SK-N-SH (cell line): ENCODE measurements around the gene RBM20. TPM values are rescaled to one million over a fixed set of nuclear protein-coding genes. Genes with fewer than 3 reads are reported as not detected.

ENCODE experiments used
- CTCF ChIA-PET: fragments of 300-600, 350-600 bp; formaldehyde crosslinking; extraction: SDS; loops from one replicate; lab custom pipeline; 2021; lab: Yijun Ruan, JAX
- POLR2A ChIA-PET: fragments of 350-600 bp; sonication (Branson Sonifier 250); formaldehyde crosslinking; extraction: SDS; loops from one replicate; lab custom pipeline; 2020; ENCODE audit warnings: antibody characterized with exemption, inconsistent platforms; lab: Yijun Ruan, JAX
- DNase-seq: peaks from one replicate; pipeline ENCODE4 v3.0.0; 2012
- H2AFZ ChIP-seq: fragments of 200-600 bp; sonication (generic); 2 replicates; pipeline ENCODE4 v1.8.1; 2016; ENCODE audit warnings: antibody characterized with exemption, mild to moderate bottlenecking, low read depth
- H3F3A ChIP-seq: fragments of 200-600 bp; sonication (generic); replicated peaks from 2 replicates; pipeline ENCODE3; 2016; ENCODE audit warnings: antibody characterized with exemption, mild to moderate bottlenecking; ENCODE audit not compliant: insufficient read depth
- H3K27ac ChIP-seq, 2 experiments: fragments of 200-500 bp in 1 of 2; fragments of 200-600 bp in 1 of 2; sonication (Bioruptor generic) in 1 of 2; sonication (generic), shearing (Covaris generic) in 1 of 2; 2 replicates each; pipeline versions ENCODE4 v1.5.1 to v1.6.1; 2014 to 2016; ENCODE audit warnings: low read depth in 2 of 2, inconsistent platforms in 1 of 2, low read length in 1 of 2, mild to moderate bottlenecking in 1 of 2, mixed read lengths in 1 of 2
- H3K27me3 ChIP-seq: fragments of 200-600 bp; sonication (generic), shearing (Covaris generic); 2 replicates; pipeline ENCODE4 v1.6.1; 2016; ENCODE audit warnings: mixed run types; ENCODE audit not compliant: insufficient read depth
- H3K36me3 ChIP-seq, 2 experiments: fragments of 200-500 bp in 1 of 2; fragments of 200-600 bp in 1 of 2; sonication (Bioruptor generic) in 1 of 2; sonication (generic) in 1 of 2; replicated peaks in 1 of 2; 2 replicates each; pipeline versions ENCODE3 to v1.5.1; 2014 to 2016; ENCODE audit warnings: low read length in 1 of 2, mild to moderate bottlenecking in 1 of 2; ENCODE audit not compliant: insufficient read depth in 2 of 2, control insufficient read depth in 1 of 2
- H3K4me1 ChIP-seq, 2 experiments: fragments of 200-500 bp in 1 of 2; fragments of 200-600 bp in 1 of 2; sonication (Bioruptor generic) in 1 of 2; sonication (generic), shearing (Covaris generic) in 1 of 2; 2 replicates each; pipeline versions ENCODE4 v1.5.1 to v1.6.1; 2014 to 2016; ENCODE audit warnings: low read depth in 1 of 2, low read length in 1 of 2, mixed run types in 1 of 2; ENCODE audit not compliant: insufficient read depth in 2 of 2, control insufficient read depth in 1 of 2
- H3K4me2 ChIP-seq: fragments of 200-600 bp; sonication (generic), shearing (Covaris generic); 2 replicates; pipeline ENCODE4 v1.6.1; 2017; ENCODE audit warnings: mixed run types
- H3K4me3 ChIP-seq, 2 experiments: fragments of 200-500 bp in 1 of 2; fragments of 200-600 bp in 1 of 2; sonication (Bioruptor generic) in 1 of 2; sonication (generic), shearing (Covaris generic) in 1 of 2; 2 replicates each; pipeline versions ENCODE4 v1.5.1 to v1.8.1; 2014 to 2016; ENCODE audit warnings: low read depth in 2 of 2, inconsistent platforms in 1 of 2, low read length in 1 of 2, mild to moderate bottlenecking in 1 of 2, mixed read lengths in 1 of 2, moderate library complexity in 1 of 2
- H3K79me2 ChIP-seq: fragments of 200-600 bp; sonication (generic); 2 replicates; pipeline ENCODE4 v1.8.1; 2017; ENCODE audit warnings: mild to moderate bottlenecking; ENCODE audit not compliant: insufficient read depth
- H3K9ac ChIP-seq: fragments of 200-600 bp; sonication (generic); 2 replicates; pipeline ENCODE4 v1.6.1; 2017; ENCODE audit warnings: mixed run types
- H3K9me2 ChIP-seq: fragments of 200-600 bp; sonication (generic); 2 replicates; pipeline ENCODE4 v1.6.1; 2017; ENCODE audit warnings: mixed run types
- H3K9me3 ChIP-seq: fragments of 200-600 bp; sonication (generic); 2 replicates; pipeline ENCODE4 v1.6.1; 2017; ENCODE audit warnings: mixed run types, mild to moderate bottlenecking, moderate library complexity
- H4K20me1 ChIP-seq: fragments of 200-600 bp; sonication (generic); 2 replicates; pipeline ENCODE4 v1.6.1; 2017; ENCODE audit warnings: mild to moderate bottlenecking, mixed run types; ENCODE audit not compliant: insufficient read depth
- ELF1 ChIP-seq: IDR thresholded peaks from 2 replicates; pipeline ENCODE4 v1.4.0; 2012
- EP300 ChIP-seq, 2 experiments: IDR thresholded peaks; 2 replicates each; pipeline versions ENCODE4 v1.4.0 to v1.6.1; 2012; ENCODE audit warnings: borderline replicate concordance in 1 of 2, low read depth in 1 of 2, low read length in 1 of 2
- FOSL2 ChIP-seq: IDR thresholded peaks from 2 replicates; pipeline ENCODE4 v1.4.0; 2012; ENCODE audit warnings: low read depth, mild to moderate bottlenecking, moderate library complexity, borderline replicate concordance
- FOXM1 ChIP-seq: IDR thresholded peaks from 2 replicates; pipeline ENCODE4 v1.4.0; 2012; ENCODE audit warnings: low read depth, mild to moderate bottlenecking
- JUND ChIP-seq: IDR thresholded peaks from 2 replicates; pipeline ENCODE4 v1.4.0; 2012
- MXI1 ChIP-seq: IDR thresholded peaks from 2 replicates; pipeline ENCODE4 v1.6.1; 2012; ENCODE audit warnings: mild to moderate bottlenecking, low read depth, low read length, improper control_type of control experiment
- NRF1 ChIP-seq: IDR thresholded peaks from 2 replicates; pipeline ENCODE4 v1.6.1; 2012; ENCODE audit warnings: low read depth, mild to moderate bottlenecking, low read length
- RAD21 ChIP-seq: IDR thresholded peaks from 2 replicates; pipeline ENCODE4 v1.6.1; 2012; ENCODE audit warnings: mild to moderate bottlenecking, low read length
- RXRA ChIP-seq: IDR thresholded peaks from 2 replicates; pipeline ENCODE4 v1.4.0; 2012; ENCODE audit warnings: low read depth, mild to moderate bottlenecking, borderline replicate concordance
- SIN3A ChIP-seq: IDR thresholded peaks from 2 replicates; pipeline ENCODE4 v1.6.1; 2012; ENCODE audit warnings: low read depth, mild to moderate bottlenecking, low read length, moderate library complexity, borderline replicate concordance
- SMC3 ChIP-seq: IDR thresholded peaks from 2 replicates; pipeline ENCODE4 v1.6.1; 2012; ENCODE audit warnings: low read depth, low read length, improper control_type of control experiment
- TAF1 ChIP-seq: IDR thresholded peaks from 2 replicates; pipeline ENCODE4 v1.6.1; 2012; ENCODE audit warnings: low read depth, mild to moderate bottlenecking, low read length, moderate library complexity, borderline replicate concordance
- TCF12 ChIP-seq: IDR thresholded peaks from 2 replicates; pipeline ENCODE4 v1.4.0; 2012
- TEAD4 ChIP-seq: IDR thresholded peaks from 2 replicates; pipeline ENCODE4 v1.4.0; 2012; ENCODE audit warnings: mild to moderate bottlenecking, borderline replicate concordance; ENCODE audit not compliant: insufficient read depth
- YY1 ChIP-seq: IDR thresholded peaks from 2 replicates; pipeline ENCODE4 v1.4.0; 2012; ENCODE audit warnings: low read depth, mild to moderate bottlenecking
- WGBS: methylation state at CpG from one replicate; pipeline ENCODE4 v1.1.6; 2017; ENCODE audit warnings: low lambda C conversion rate; 5-methylcytosine and 5-hydroxymethylcytosine counted together
- polyA plus RNA-seq, 3 experiments: library from polyadenylated mRNA; depleted of rRNA; stranded (reverse); fragments of >200 nt; gene quantifications; 2 replicates each; pipeline ENCODE4 v1.2.3, GENCODE V29; 2012
- TF ChIP-seq, protein P1 (sequence below): fragments of 200-600 bp; sonication (generic); IDR thresholded peaks from 2 replicates; pipeline ENCODE4 v1.6.1; 2017; ENCODE audit warnings: antibody characterized with exemption, mild to moderate bottlenecking, moderate library complexity
- TF ChIP-seq, protein P2 (sequence below): IDR thresholded peaks from 2 replicates; pipeline ENCODE4; 2012
- TF ChIP-seq, protein P3 (sequence below): IDR thresholded peaks from 2 replicates; pipeline ENCODE4 v1.6.1; 2012; ENCODE audit warnings: mild to moderate bottlenecking, low read depth, low read length, moderate library complexity
- TF ChIP-seq, protein P4 (sequence below): IDR thresholded peaks from 2 replicates; pipeline ENCODE4 v1.4.0; 2012; ENCODE audit warnings: low read depth, borderline replicate concordance
- TF ChIP-seq, protein P5 (sequence below): IDR thresholded peaks from 2 replicates; pipeline ENCODE4 v1.4.0; 2012; ENCODE audit warnings: low read depth, borderline replicate concordance

The RBM20 gene
- polyA plus RNA-seq, 1 of the 3 experiments (the other 2 are of a cell fraction): 0.64 TPM

DNA sequence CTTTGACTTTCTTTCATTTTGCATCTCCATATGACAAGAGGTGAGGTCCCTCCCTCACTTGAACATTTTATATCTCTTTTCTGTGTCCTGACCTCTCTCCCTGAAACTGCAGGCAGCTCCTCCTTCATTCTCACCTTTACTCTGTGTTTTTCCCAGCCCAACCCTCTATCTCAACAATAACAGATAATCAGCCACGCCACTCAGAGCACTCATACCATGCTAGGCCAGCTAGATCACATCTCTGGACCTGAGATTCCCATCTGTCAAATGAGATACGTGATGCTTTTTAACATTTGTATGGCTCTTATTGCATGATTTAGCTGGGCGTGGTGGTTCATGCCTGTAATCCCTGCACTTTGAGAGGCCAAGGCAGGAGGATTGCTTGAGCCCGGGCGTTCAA is 164.5 kb downstream of the RBM20 start:
- no peak overlapping the region for H3K27ac ChIP-seq
- ChIA-PET POLR2A (no interaction called here), CTCF (interaction anchor here (0.9 to 3.9 kb wide), 2 partner anchors 10 to 63 kb away, joined by 3 to 14 read pairs; no protein-coding TSS in a partner anchor)
- no peak overlapping the region for H3K4me2 ChIP-seq
- H2AFZ ChIP-seq: no peak overlapping the region
- TF ChIP-seq FOSL2: no peak
- TF ChIP-seq FOXM1: no peak
- TF ChIP-seq MXI1: no peak
- TF ChIP-seq TAF1: no peak
- no peak for TF ChIP-seq NRF1
- TF ChIP-seq, protein P1, sequence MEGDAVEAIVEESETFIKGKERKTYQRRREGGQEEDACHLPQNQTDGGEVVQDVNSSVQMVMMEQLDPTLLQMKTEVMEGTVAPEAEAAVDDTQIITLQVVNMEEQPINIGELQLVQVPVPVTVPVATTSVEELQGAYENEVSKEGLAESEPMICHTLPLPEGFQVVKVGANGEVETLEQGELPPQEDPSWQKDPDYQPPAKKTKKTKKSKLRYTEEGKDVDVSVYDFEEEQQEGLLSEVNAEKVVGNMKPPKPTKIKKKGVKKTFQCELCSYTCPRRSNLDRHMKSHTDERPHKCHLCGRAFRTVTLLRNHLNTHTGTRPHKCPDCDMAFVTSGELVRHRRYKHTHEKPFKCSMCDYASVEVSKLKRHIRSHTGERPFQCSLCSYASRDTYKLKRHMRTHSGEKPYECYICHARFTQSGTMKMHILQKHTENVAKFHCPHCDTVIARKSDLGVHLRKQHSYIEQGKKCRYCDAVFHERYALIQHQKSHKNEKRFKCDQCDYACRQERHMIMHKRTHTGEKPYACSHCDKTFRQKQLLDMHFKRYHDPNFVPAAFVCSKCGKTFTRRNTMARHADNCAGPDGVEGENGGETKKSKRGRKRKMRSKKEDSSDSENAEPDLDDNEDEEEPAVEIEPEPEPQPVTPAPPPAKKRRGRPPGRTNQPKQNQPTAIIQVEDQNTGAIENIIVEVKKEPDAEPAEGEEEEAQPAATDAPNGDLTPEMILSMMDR: no peak
- TF ChIP-seq ELF1: no peak
- no peak for TF ChIP-seq RXRA
- H3K9ac ChIP-seq: no peak overlapping the region
- peaks cover 0 to 15% of the 10 kb centered on the region in 2 experiments; a peak in 2 of 4 replicates for H3K4me1 ChIP-seq
- no peaks in the 10 kb centered on the region for H3K36me3 ChIP-seq
- no peaks in the 10 kb centered on the region for H3K9me2 ChIP-seq
- H3K4me3 ChIP-seq: no peak overlapping the region
- no peaks in the 10 kb centered on the region for H3K27me3 ChIP-seq
- no peaks in the 10 kb centered on the region for H4K20me1 ChIP-seq
- H3K79me2 ChIP-seq: no peaks in the 10 kb centered on the region
- H3F3A ChIP-seq: no peaks in the 10 kb centered on the region
- no peak for DNase-seq
- 64% methylated on average over 5 of the region's 5 CpGs for WGBS
- no peaks in the 10 kb centered on the region for H3K9me3 ChIP-seq

DNA sequence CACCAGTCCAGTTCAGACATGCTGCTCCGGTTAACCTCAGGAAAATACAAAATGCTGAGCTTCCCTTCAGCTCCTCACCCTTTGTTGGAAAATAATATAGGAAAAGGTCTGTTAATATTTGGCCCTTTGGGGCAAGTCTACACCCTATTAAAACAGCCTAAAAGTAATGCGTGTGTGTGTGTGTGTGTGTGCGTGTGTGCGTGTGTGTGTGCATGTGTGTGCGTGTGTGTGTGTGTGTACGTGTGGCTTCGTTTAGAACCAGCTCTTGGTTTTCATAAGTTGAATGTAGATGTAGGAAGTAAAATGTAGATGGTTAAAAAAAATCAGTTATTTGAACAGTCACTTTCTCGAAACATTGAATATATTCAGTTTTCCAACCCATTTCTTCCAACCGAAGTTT is 166.5 kb downstream of the RBM20 start:
- Histone ChIP-seq H3K27ac (no peak overlapping the region), H3K4me3 (no peak overlapping the region), H3K9me2 (no peaks in the 10 kb centered on the region), H2AFZ (no peak overlapping the region), H4K20me1 (no peaks in the 10 kb centered on the region), H3F3A (no peaks in the 10 kb centered on the region), H3K4me1 (peaks cover 0 to 3% of the 10 kb centered on the region in 2 experiments; a peak in 1 of 4 replicates), H3K27me3 (no peaks in the 10 kb centered on the region), H3K9me3 (no peaks in the 10 kb centered on the region), H3K9ac (no peak overlapping the region), H3K4me2 (no peak overlapping the region), H3K79me2 (no peaks in the 10 kb centered on the region), H3K36me3 (no peaks in the 10 kb centered on the region)
- ChIA-PET CTCF (interaction anchor here (1.4 to 3.9 kb wide), 2 partner anchors 17 to 65 kb away, joined by 5 to 14 read pairs; no protein-coding TSS in a partner anchor), POLR2A (no interaction called here)
- no peak for DNase-seq
- WGBS: 72% methylated on average over 9 of the region's 9 CpGs
- TF ChIP-seq, protein P2, sequence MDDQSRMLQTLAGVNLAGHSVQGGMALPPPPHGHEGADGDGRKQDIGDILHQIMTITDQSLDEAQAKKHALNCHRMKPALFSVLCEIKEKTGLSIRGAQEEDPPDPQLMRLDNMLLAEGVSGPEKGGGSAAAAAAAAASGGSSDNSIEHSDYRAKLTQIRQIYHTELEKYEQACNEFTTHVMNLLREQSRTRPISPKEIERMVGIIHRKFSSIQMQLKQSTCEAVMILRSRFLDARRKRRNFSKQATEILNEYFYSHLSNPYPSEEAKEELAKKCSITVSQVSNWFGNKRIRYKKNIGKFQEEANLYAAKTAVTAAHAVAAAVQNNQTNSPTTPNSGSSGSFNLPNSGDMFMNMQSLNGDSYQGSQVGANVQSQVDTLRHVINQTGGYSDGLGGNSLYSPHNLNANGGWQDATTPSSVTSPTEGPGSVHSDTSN: no peak
- TF ChIP-seq, protein P3, sequence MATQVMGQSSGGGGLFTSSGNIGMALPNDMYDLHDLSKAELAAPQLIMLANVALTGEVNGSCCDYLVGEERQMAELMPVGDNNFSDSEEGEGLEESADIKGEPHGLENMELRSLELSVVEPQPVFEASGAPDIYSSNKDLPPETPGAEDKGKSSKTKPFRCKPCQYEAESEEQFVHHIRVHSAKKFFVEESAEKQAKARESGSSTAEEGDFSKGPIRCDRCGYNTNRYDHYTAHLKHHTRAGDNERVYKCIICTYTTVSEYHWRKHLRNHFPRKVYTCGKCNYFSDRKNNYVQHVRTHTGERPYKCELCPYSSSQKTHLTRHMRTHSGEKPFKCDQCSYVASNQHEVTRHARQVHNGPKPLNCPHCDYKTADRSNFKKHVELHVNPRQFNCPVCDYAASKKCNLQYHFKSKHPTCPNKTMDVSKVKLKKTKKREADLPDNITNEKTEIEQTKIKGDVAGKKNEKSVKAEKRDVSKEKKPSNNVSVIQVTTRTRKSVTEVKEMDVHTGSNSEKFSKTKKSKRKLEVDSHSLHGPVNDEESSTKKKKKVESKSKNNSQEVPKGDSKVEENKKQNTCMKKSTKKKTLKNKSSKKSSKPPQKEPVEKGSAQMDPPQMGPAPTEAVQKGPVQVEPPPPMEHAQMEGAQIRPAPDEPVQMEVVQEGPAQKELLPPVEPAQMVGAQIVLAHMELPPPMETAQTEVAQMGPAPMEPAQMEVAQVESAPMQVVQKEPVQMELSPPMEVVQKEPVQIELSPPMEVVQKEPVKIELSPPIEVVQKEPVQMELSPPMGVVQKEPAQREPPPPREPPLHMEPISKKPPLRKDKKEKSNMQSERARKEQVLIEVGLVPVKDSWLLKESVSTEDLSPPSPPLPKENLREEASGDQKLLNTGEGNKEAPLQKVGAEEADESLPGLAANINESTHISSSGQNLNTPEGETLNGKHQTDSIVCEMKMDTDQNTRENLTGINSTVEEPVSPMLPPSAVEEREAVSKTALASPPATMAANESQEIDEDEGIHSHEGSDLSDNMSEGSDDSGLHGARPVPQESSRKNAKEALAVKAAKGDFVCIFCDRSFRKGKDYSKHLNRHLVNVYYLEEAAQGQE: no peak
- no peak for TF ChIP-seq TEAD4
- TF ChIP-seq, protein P4, sequence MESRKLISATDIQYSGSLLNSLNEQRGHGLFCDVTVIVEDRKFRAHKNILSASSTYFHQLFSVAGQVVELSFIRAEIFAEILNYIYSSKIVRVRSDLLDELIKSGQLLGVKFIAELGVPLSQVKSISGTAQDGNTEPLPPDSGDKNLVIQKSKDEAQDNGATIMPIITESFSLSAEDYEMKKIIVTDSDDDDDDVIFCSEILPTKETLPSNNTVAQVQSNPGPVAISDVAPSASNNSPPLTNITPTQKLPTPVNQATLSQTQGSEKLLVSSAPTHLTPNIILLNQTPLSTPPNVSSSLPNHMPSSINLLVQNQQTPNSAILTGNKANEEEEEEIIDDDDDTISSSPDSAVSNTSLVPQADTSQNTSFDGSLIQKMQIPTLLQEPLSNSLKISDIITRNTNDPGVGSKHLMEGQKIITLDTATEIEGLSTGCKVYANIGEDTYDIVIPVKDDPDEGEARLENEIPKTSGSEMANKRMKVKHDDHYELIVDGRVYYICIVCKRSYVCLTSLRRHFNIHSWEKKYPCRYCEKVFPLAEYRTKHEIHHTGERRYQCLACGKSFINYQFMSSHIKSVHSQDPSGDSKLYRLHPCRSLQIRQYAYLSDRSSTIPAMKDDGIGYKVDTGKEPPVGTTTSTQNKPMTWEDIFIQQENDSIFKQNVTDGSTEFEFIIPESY: no peak
- no peak for TF ChIP-seq EP300 (IDR thresholded peaks at IDR 0.05; ENCODE audit: borderline replicate concordance in 1 of 2, low read depth in 1 of 2, low read length in 1 of 2)
- TF ChIP-seq JUND: no peak
- no peak for TF ChIP-seq SMC3
- TF ChIP-seq TCF12: no peak
- TF ChIP-seq RAD21: no peak
- TF ChIP-seq ELF1: no peak
- TF ChIP-seq, protein P5, sequence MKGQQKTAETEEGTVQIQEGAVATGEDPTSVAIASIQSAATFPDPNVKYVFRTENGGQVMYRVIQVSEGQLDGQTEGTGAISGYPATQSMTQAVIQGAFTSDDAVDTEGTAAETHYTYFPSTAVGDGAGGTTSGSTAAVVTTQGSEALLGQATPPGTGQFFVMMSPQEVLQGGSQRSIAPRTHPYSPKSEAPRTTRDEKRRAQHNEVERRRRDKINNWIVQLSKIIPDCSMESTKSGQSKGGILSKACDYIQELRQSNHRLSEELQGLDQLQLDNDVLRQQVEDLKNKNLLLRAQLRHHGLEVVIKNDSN: no peak
- TF ChIP-seq YY1: no peak
- no peak for TF ChIP-seq SIN3A
